ENCODE data around the gene PSMG3.

GRCh38 chr7:1611708-1612241, 41.9 kb upstream of the PSMG3 start:
- TF ChIP-seq REST (IDR thresholded peaks at IDR 0.05; ENCODE audit: insufficient read depth in 1 of 2, low read depth in 2 of 2, low read length in 2 of 2) (no peak), SIN3A (IDR thresholded peaks at IDR 0.05; ENCODE audit: borderline replicate concordance, insufficient read depth, low read length) (no peak)
